Activated CD8-positive, alpha-beta memory T cell treated with anti-CD3 and anti-CD28 coated beads, Interleukin-2, amount 50 U/mL, for 1 hour (primary cell): ENCODE results near the gene MEGF9.

Experiments
- DNase-seq: peaks from one replicate; pipeline ENCODE4 v3.0.0-alpha.2; 2020; ENCODE audit errors: extremely low read depth

MEGF9 gene

GRCh38 chr9:120730654-120731514 is 16.6 kb upstream of the MEGF9 start:
- no peak for DNase-seq

GRCh38 chr9:120729791-120730241 is 15.5 kb upstream of the MEGF9 start:
- DNase-seq: no peak

GRCh38 chr9:120726484-120726883 is 12.2 kb upstream of the MEGF9 start:
- no peak for DNase-seq

- DNase-seq: no peak
Observed at GRCh38 chr9:120725907-120726306, 11.6 kb upstream of the MEGF9 start.

- no peak for DNase-seq
Observed at GRCh38 chr9:120724757-120725400, 10.6 kb upstream of the MEGF9 start.

- DNase-seq: no peak
Observed at GRCh38 chr9:120723565-120723964, 9.3 kb upstream of the MEGF9 start.

GRCh38 chr9:120720404-120720803 is 6.1 kb upstream of the MEGF9 start:
- no peak for DNase-seq

- DNase-seq: no peak
Observed at GRCh38 chr9:120718316-120718715, 4.0 kb upstream of the MEGF9 start.

GRCh38 chr9:120717176-120717575 is 2.9 kb upstream of the MEGF9 start:
- no peak for DNase-seq

GRCh38 chr9:120716483-120716882 is 2.2 kb upstream of the MEGF9 start:
- DNase-seq: no peak

GRCh38 chr9:120715389-120715924 is 1.2 kb upstream of the MEGF9 start:
- DNase-seq: no peak

GRCh38 chr9:120714846-120715388 is 647 bp upstream of the MEGF9 start:
- no peak for DNase-seq

- DNase-seq: no peak
Observed at GRCh38 chr9:120713257-120714087, 798 bp downstream of the MEGF9 start.

- no peak for DNase-seq
Observed at GRCh38 chr9:120712539-120713031, 1.7 kb downstream of the MEGF9 start.

GRCh38 chr9:120711841-120712538 is 2.3 kb downstream of the MEGF9 start:
- DNase-seq: no peak

- no peak for DNase-seq
Observed at GRCh38 chr9:120711354-120711753, 2.9 kb downstream of the MEGF9 start.

GRCh38 chr9:120710110-120710981 is 3.9 kb downstream of the MEGF9 start:
- DNase-seq: no peak

GRCh38 chr9:120708526-120709224 is 5.6 kb downstream of the MEGF9 start:
- DNase-seq: no peak

GRCh38 chr9:120707170-120707569 is 7.1 kb downstream of the MEGF9 start:
- no peak for DNase-seq
